ENCODE data around the gene NME1. TPM values are rescaled to one million over a fixed set of nuclear protein-coding genes. Genes with fewer than 3 reads are reported as not detected.
"Not testable (repeated sequence)": the region's sequence is repeated elsewhere in the genome, so short reads cannot be mapped to it uniquely, and the experiment has no call there.

The NME1 gene
- polyA plus RNA-seq, 1 donor, result 60.0 TPM

DNA sequence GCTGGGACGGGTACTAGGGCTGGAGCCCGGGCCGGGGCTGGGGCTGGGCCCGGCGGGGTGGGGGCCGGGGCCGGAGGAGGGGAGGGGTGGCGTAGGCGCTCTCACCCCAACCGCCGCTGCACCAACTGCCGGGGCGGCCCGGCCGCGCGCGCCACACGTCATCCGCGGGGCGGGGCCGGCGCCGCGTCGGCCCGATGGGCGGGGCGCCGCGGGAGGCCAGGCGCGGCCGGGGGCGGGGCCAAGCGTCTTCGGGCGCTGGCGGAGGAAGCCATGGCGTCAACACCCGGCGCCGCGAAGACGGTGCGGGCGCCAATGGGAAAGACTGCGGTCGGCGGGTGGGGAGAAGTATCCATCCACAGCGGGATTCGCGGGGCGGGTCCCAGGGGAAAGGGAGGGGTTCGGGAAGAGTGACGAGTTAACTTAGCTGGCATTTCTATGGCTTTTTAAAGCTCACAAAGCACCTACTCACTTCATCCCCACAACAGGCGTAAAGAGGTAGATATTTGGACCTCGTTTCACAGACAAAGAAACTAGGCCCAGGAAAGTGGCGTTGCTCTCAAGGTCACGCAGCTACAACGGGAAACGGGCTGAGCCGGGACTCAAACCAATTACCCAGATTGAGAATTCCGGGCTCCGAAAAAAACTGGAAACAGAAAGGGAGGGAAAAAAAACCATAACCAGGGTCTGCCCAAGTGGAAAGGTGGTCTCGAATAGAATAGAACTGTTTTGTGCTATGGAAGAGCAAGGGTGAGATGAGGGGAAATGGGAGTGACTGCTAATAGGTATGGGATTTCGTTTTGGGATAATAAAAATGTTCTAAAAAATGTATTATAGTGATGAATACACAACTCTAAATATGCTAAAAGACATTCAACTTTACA, 32.4 kb upstream of the NME1 start, which contains the start of gene SPAG9:
TSS of gene SPAG9 (minus strand) at position 130 of the 881 bp plus-strand sequence. CDS start 212 bp downstream, outside the sequence.
- peak within 1 kb of the TSS; percentile 99 for H3K27ac ChIP-seq (ENCODE audit: low read length)
- H3K4me1 ChIP-seq (ENCODE audit: control insufficient read depth, insufficient read depth, low read length), result peaks cover 29% of the 10 kb centered on the region
- no peaks in the 10 kb centered on the region for H3K27me3 ChIP-seq (ENCODE audit: control insufficient read depth, insufficient read depth, low read length)
- DNase-seq, result peak; percentile 96 to 97
- H3K9me3 ChIP-seq (ENCODE audit: control insufficient read depth, low read depth, low read length), result peaks cover 3% of the 10 kb centered on the region
- no peaks in the 10 kb centered on the region for H3K36me3 ChIP-seq (ENCODE audit: control insufficient read depth, insufficient read depth, low read length)
- 0% methylated on average over 1 of the region's 68 CpGs for WGBS (ENCODE audit: insufficient coverage, low lambda C conversion rate)
- peak within 1 kb of the TSS; percentile 97 for H3K4me3 ChIP-seq (ENCODE audit: low read length)

DNA sequence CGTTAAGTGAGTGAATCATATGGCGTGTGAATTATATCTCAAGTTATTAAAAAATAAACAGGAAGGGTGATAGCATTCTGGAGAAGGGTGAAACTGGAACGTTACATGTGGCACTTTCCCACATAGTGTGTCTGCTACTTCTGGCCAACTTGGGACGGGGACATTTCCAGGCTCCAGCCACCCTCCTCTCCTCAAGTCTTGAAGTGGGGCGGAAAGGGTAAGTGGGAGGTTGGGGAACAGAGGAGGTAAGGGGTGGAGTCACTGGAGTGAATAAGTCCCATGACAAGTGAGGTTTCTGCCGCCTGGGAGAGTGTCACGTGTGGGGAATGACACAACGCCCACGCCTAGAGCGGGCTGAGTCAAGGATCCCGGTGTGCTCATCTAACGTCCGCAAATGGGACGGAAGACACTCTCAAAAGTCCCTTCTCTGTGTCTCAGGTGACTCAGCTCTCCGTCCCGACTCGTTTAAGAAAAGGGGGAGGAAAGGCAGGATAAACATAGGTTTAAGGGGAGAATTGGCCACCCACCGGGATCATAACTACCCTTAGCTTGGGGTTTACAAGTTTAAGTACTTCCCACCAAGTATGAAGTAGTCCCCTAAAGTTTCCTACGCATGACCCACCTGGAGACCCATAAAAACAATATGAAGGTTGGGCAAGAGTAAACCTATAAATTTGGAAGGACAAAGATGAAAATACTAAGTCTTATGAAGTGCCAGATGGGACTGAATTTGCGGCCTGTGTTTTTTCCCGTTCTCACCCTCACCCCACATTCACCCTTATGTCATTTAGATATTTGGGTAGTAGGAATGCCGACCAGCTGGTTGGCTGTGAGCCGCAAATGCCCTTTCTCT, 31.5 kb upstream of the NME1 start:
- Histone ChIP-seq H3K9me3 (ENCODE audit: control insufficient read depth, low read depth, low read length) (peaks cover 3% of the 10 kb centered on the region), H3K4me3 (ENCODE audit: low read length) (peak overlapping the region; percentile 55), H3K36me3 (ENCODE audit: control insufficient read depth, insufficient read depth, low read length) (no peaks in the 10 kb centered on the region), H3K27ac (ENCODE audit: low read length) (peak overlapping the region; percentile 99), H3K4me1 (ENCODE audit: control insufficient read depth, insufficient read depth, low read length) (peaks cover 35% of the 10 kb centered on the region), H3K27me3 (ENCODE audit: control insufficient read depth, insufficient read depth, low read length) (no peaks in the 10 kb centered on the region)
- WGBS (ENCODE audit: insufficient coverage, low lambda C conversion rate), result 51% methylated on average over 4 of the region's 23 CpGs
- peak; percentile 97 for DNase-seq

DNA sequence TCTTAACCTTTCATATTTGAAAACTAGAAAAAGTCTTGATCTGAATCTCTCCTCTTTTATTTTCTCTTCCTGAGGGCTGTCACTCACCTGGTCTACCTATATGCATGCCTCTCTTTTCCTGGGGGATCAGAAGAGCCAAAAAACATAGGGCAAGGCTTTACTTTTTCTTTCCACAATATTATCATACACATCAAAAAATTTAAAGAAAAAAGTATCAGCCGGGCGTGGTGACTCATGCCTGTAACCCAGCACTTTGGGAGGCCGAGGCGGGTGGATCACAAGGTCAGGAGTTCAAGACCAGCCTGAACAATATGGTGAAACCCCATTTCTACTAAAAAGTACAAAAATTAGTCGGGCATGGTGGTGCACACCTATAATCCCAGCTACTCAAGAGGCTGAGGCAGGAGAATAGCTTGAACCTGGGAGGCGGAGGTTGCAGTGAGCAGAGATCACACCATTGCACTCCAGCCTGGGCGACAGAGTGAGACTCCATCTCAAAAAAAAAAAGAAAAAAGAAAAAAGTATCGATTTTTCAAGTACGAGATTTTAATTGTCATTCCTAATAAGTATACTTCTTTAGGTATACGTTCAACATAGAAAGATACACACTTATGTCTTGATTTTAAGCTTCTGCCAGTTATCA, 30.8 kb upstream of the NME1 start:
- not testable (repeated sequence) for H3K27me3 ChIP-seq (ENCODE audit: control insufficient read depth, insufficient read depth, low read length); H3K9me3 ChIP-seq (ENCODE audit: control insufficient read depth, low read depth, low read length); H3K36me3 ChIP-seq (ENCODE audit: control insufficient read depth, insufficient read depth, low read length); DNase-seq; H3K4me3 ChIP-seq (ENCODE audit: low read length)
- H3K4me1 ChIP-seq (ENCODE audit: control insufficient read depth, insufficient read depth, low read length), result peaks cover 40% of the 10 kb centered on the region
- H3K27ac ChIP-seq (ENCODE audit: low read length), result peak overlapping the region; percentile 99
- 91% methylated on average over 4 of the region's 10 CpGs for WGBS (ENCODE audit: insufficient coverage, low lambda C conversion rate)

DNA sequence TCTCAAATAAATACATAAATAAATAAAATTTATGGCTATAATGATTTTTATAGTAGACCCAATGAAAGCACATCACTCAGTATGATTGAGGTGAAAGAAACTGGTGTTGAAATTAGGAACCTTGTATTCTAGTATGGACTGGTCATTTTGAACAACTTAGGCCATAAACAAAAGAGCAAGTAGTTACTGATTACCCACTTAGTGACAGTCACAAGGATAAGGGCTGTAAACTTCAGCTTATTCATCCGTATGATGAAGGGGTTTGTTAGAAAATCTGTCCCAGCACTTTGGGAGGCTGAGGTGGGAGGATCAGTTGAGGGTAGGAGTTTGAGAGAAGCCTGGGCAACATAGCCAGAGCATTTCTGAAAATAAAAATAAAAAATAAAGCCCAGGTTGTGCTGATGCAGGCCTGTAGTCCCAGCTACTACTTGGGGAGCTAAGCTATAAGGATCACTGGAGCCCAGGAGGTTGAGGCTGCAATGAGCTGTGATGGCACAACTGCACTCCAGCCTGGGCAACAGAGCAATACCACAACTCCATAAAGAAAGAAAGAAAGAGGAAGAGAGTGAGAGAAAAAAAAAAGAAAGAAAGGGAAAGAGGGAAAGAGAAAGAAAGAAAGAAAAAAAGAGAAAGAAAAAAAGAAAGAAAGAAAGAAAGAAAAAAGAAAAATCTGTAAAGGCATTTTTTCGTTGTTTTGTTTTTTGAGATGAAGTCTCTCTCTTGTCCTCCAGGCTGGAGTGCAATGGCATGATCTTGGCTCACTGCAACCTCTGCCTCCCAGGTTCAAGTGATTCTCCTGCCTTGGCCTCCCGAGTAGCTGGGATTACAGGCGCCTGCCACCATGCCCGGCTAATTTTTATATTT, 28.5 kb upstream of the NME1 start:
- 50% methylated on average over 1 of the region's 5 CpGs for WGBS (ENCODE audit: insufficient coverage, low lambda C conversion rate)

DNA sequence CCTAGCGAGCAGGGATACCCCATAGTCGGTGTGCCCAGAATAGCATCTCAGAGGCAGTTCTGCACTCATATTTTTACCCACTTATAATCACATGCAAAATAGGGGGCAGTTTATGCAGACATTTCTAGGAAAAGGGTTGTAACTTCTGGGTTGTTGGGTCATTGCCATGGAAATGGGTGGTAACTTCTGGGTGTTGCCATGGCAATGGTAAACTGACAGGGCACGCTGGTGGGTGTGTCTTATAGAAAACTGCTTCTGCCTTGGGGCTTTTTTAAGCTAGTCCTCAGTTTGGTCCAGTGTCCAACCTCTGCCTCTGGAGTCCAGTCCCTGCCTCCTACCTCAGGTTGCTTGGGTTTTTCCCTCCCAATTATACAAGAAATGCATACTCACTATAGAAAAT, 25.3 kb upstream of the NME1 start:
- Histone ChIP-seq H3K9me3 (ENCODE audit: control insufficient read depth, low read depth, low read length) (no peaks in the 10 kb centered on the region), H3K4me1 (ENCODE audit: control insufficient read depth, insufficient read depth, low read length) (peaks cover 39% of the 10 kb centered on the region), H3K27ac (ENCODE audit: low read length) (no peak overlapping the region), H3K4me3 (ENCODE audit: low read length) (no peak overlapping the region), H3K36me3 (ENCODE audit: control insufficient read depth, insufficient read depth, low read length) (no peaks in the 10 kb centered on the region), H3K27me3 (ENCODE audit: control insufficient read depth, insufficient read depth, low read length) (no peaks in the 10 kb centered on the region)
- DNase-seq, result peak in 1 of 2 donors; percentile 35
- 100% methylated on average over 1 of the region's 3 CpGs for WGBS (ENCODE audit: insufficient coverage, low lambda C conversion rate)

More for the DNA sequence above, 28.5 kb upstream of the NME1 start:
- H3K27me3 ChIP-seq (ENCODE audit: control insufficient read depth, insufficient read depth, low read length), result no peaks in the 10 kb centered on the region
- H3K9me3 ChIP-seq (ENCODE audit: control insufficient read depth, low read depth, low read length), result peaks cover 3% of the 10 kb centered on the region
- no peak overlapping the region for H3K4me3 ChIP-seq (ENCODE audit: low read length)
- peak; percentile 68 to 85 for DNase-seq
- H3K27ac ChIP-seq (ENCODE audit: low read length), result peak overlapping the region; percentile 88
- no peaks in the 10 kb centered on the region for H3K36me3 ChIP-seq (ENCODE audit: control insufficient read depth, insufficient read depth, low read length)
- peaks cover 35% of the 10 kb centered on the region for H3K4me1 ChIP-seq (ENCODE audit: control insufficient read depth, insufficient read depth, low read length)

DNA sequence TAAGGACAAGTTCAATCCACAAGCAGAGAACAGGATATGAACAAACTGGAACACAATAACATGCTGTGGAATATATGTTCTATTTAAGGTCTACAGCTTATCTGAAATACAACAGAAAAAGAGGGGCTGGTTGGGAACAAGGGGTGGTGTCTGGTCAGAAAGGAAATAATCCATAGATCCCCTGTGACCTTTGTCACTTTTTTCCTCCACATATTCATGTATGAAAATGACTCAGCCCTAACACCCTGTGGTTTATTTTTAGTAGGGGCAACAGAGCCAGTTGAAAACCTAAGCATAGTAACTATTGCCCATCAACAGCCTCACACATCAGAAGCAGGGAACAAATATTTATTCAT, 20.4 kb upstream of the NME1 start:
- Histone ChIP-seq H3K27me3 (ENCODE audit: control insufficient read depth, insufficient read depth, low read length) (no peaks in the 10 kb centered on the region), H3K36me3 (ENCODE audit: control insufficient read depth, insufficient read depth, low read length) (no peaks in the 10 kb centered on the region), H3K9me3 (ENCODE audit: control insufficient read depth, low read depth, low read length) (no peaks in the 10 kb centered on the region), H3K27ac (ENCODE audit: low read length) (peak overlapping the region; percentile 25), H3K4me1 (ENCODE audit: control insufficient read depth, insufficient read depth, low read length) (peaks cover 20% of the 10 kb centered on the region), H3K4me3 (ENCODE audit: low read length) (no peak overlapping the region)
- DNase-seq, result peak in 1 of 2 donors; percentile 59

DNA sequence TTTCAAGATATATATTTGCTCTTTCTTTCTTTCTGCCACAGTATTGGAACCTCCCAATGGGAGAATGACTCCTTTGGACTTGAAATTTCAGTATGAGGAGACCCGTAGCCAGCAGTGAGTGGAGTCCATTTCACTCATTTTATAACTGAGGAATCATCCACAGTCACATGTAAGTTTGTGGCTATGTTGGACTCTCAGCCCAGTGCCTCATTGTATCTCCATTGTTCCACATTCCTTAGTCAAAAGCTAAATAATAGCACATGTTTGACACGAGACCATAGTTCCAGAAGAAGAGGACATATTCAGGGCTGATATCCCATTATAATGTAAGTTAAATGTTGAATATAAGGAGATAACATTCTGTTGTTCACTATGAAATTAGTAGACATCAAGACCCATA, 20.0 kb upstream of the NME1 start:
- no peaks in the 10 kb centered on the region for H3K27me3 ChIP-seq (ENCODE audit: control insufficient read depth, insufficient read depth, low read length)
- H3K4me1 ChIP-seq (ENCODE audit: control insufficient read depth, insufficient read depth, low read length), result peaks cover 16% of the 10 kb centered on the region
- DNase-seq, result peak in 1 of 2 donors; percentile 39
- no peaks in the 10 kb centered on the region for H3K9me3 ChIP-seq (ENCODE audit: control insufficient read depth, low read depth, low read length)
- H3K36me3 ChIP-seq (ENCODE audit: control insufficient read depth, insufficient read depth, low read length), result no peaks in the 10 kb centered on the region
- WGBS (ENCODE audit: insufficient coverage, low lambda C conversion rate), result no CpG with 5 or more reads among the region's 2 CpGs
- H3K4me3 ChIP-seq (ENCODE audit: low read length), result no peak overlapping the region
- peak overlapping the region; percentile 25 for H3K27ac ChIP-seq (ENCODE audit: low read length)

DNA sequence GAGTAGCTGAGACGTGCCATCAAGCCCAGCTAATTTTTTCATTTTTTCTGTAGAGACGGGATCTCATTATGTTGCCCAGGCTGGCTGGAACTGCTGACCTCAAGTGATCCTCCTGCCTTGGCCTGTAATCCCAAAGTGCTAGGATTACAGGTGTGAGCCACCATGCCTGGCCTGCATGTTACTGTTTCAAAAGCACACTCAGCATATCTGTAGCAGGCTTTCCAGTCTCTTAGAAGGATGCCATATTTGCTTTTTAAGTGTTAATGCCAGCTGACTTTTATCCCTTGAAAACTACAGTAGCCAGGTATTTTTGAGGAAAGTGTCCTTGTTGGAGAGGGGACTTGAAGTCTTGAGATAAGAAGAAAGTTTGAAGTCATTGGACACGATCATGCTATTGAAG, 17.4 kb upstream of the NME1 start:
- Histone ChIP-seq H3K27me3 (ENCODE audit: control insufficient read depth, insufficient read depth, low read length) (no peaks in the 10 kb centered on the region), H3K4me3 (ENCODE audit: low read length) (no peak overlapping the region), H3K36me3 (ENCODE audit: control insufficient read depth, insufficient read depth, low read length) (no peaks in the 10 kb centered on the region), H3K9me3 (ENCODE audit: control insufficient read depth, low read depth, low read length) (no peaks in the 10 kb centered on the region), H3K27ac (ENCODE audit: low read length) (no peak overlapping the region), H3K4me1 (ENCODE audit: control insufficient read depth, insufficient read depth, low read length) (peaks cover 31% of the 10 kb centered on the region)
- no peak for DNase-seq
- no CpG with 5 or more reads among the region's 3 CpGs for WGBS (ENCODE audit: insufficient coverage, low lambda C conversion rate)

DNA sequence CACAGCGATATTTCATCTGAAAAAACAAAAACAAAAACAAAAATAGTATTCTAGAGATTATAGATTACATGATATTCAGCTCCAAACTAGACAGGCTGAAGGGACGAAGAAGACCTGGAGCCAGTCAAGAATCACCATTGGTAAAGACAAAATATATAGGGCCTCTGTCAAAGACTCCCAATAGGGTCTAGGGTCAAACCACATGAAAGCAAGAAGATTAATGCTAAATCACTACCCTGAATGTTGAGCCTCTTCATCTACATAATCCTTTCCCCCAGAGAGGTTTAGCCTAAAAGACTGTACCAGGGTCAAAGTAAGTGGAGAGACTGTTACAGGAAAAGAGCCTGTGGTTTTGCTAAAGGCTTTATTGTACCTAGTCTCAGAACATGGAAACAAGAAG, 10.8 kb upstream of the NME1 start:
- H3K27ac ChIP-seq (ENCODE audit: low read length), result no peak overlapping the region
- H3K4me3 ChIP-seq (ENCODE audit: low read length), result no peak overlapping the region
- no peaks in the 10 kb centered on the region for H3K27me3 ChIP-seq (ENCODE audit: control insufficient read depth, insufficient read depth, low read length)
- DNase-seq, result no peak
- H3K36me3 ChIP-seq (ENCODE audit: control insufficient read depth, insufficient read depth, low read length), result no peaks in the 10 kb centered on the region
- H3K9me3 ChIP-seq (ENCODE audit: control insufficient read depth, low read depth, low read length), result no peaks in the 10 kb centered on the region
- H3K4me1 ChIP-seq (ENCODE audit: control insufficient read depth, insufficient read depth, low read length), result peaks cover 40% of the 10 kb centered on the region
- 100% methylated on average over 2 of the region's 2 CpGs for WGBS (ENCODE audit: insufficient coverage, low lambda C conversion rate)
